SU-DHL-6 (cell line): ENCODE measurements around the gene ACACB.

ENCODE experiments used
- CTCF ChIP-seq: fragments of 200-600 bp; sonication (generic); IDR thresholded peaks from one replicate; pipeline ENCODE4 v1.5.1; 2017; ENCODE audit warnings: antibody characterized with exemption, mild to moderate bottlenecking, low read length, moderate library complexity; ENCODE audit not compliant: insufficient read depth, poor library complexity, severe bottlenecking
- EZH2phosphoT487 ChIP-seq: fragments of 200-600 bp; sonication (generic), shearing (Covaris generic); conservative IDR thresholded peaks from 2 replicates; pipeline ENCODE4 v1.6.1; 2018; ENCODE audit warnings: mild to moderate bottlenecking, antibody characterized with exemption, low read length, moderate library complexity, mixed read lengths

- TF ChIP-seq CTCF (no peak), EZH2phosphoT487 (no peak)
These were observed 9.4 kb downstream of the ACACB start for GRCh38 chr12:109125791-109126190.
